NAMALWA (cell line): ENCODE data around the gene DCTN1.

ENCODE experiments used
- DNase-seq: peaks from one replicate; pipeline ENCODE4 v3.0.0-alpha.2; 2015; ENCODE audit warnings: low spot score

Gene DCTN1

GRCh38 chr2:74413001-74413698 lies 33.0 kb upstream of the DCTN1 start:
- no peak for DNase-seq

- DNase-seq, result no peak
Observed at GRCh38 chr2:74407682-74408081, 27.6 kb upstream of the DCTN1 start.

GRCh38 chr2:74406035-74406434 lies 25.9 kb upstream of the DCTN1 start:
- DNase-seq, result peak; percentile 25

GRCh38 chr2:74401891-74402290 lies 21.8 kb upstream of the DCTN1 start:
- no peak for DNase-seq

- peak; percentile 78 for DNase-seq
Observed at GRCh38 chr2:74399785-74400184, 19.7 kb upstream of the DCTN1 start.

GRCh38 chr2:74396149-74396548 lies 16.0 kb upstream of the DCTN1 start:
- DNase-seq, result no peak

GRCh38 chr2:74393525-74393924 lies 13.4 kb upstream of the DCTN1 start:
- no peak for DNase-seq

- DNase-seq, result no peak
Observed at GRCh38 chr2:74392449-74392743, 12.3 kb upstream of the DCTN1 start.

GRCh38 chr2:74391580-74392448 lies 11.7 kb upstream of the DCTN1 start:
- DNase-seq, result peak; percentile 96

- peak; percentile 45 for DNase-seq
Observed at GRCh38 chr2:74391209-74391579, 11.1 kb upstream of the DCTN1 start.

- DNase-seq, result no peak
Observed at GRCh38 chr2:74390606-74391005, 10.5 kb upstream of the DCTN1 start.

GRCh38 chr2:74387346-74387745 lies 7.2 kb upstream of the DCTN1 start:
- DNase-seq, result no peak

GRCh38 chr2:74385396-74385795 lies 5.3 kb upstream of the DCTN1 start:
- DNase-seq, result no peak

- DNase-seq, result no peak
Observed at GRCh38 chr2:74384051-74384450, 3.9 kb upstream of the DCTN1 start.

- DNase-seq, result no peak
Observed at GRCh38 chr2:74383254-74383653, 3.1 kb upstream of the DCTN1 start.

- DNase-seq, result no peak
Observed at GRCh38 chr2:74381751-74382150, 1.6 kb upstream of the DCTN1 start.

- no peak for DNase-seq
Observed at GRCh38 chr2:74378007-74378406, 2.1 kb downstream of the DCTN1 start.

GRCh38 chr2:74375838-74376237 lies 4.3 kb downstream of the DCTN1 start:
- no peak for DNase-seq

GRCh38 chr2:74374509-74375205 lies 5.5 kb downstream of the DCTN1 start:
- peak; percentile 7 for DNase-seq

- no peak for DNase-seq
Observed at GRCh38 chr2:74373985-74374384, 6.1 kb downstream of the DCTN1 start.

GRCh38 chr2:74373221-74373676 lies 6.9 kb downstream of the DCTN1 start:
- no peak for DNase-seq

- DNase-seq, result no peak
Observed at GRCh38 chr2:74372674-74373073, 7.4 kb downstream of the DCTN1 start.

GRCh38 chr2:74371421-74371820 lies 8.7 kb downstream of the DCTN1 start:
- DNase-seq, result no peak
